Large intestine (tissue), 3 donors: ENCODE results near the gene SFI1. TPM values are rescaled to one million over a fixed set of nuclear protein-coding genes. Genes with fewer than 3 reads are reported as not detected.
"Not testable (repeated sequence)": the region's sequence is repeated elsewhere in the genome, so short reads cannot be mapped to it uniquely, and the experiment has no call there.

Experiments
- DNase-seq, 2 donors: peaks; one replicate each; pipeline versions ENCODE4 v3.0.0 to v3.0.0-alpha.2; 2013
- H3K27ac ChIP-seq: one replicate; pipeline ENCODE4 v1.5.1; 2013; ENCODE audit warnings: low read length
- H3K27me3 ChIP-seq: 2 replicates; pipeline ENCODE4 v1.6.1; 2013; ENCODE audit warnings: low read length; ENCODE audit not compliant: control insufficient read depth, insufficient read depth
- H3K36me3 ChIP-seq: 2 replicates; pipeline ENCODE4 v1.6.1; 2013; ENCODE audit warnings: low read length; ENCODE audit not compliant: control insufficient read depth, insufficient read depth
- H3K4me1 ChIP-seq: one replicate; pipeline ENCODE4 v1.6.1; 2013; ENCODE audit warnings: low read length; ENCODE audit not compliant: control insufficient read depth, insufficient read depth
- H3K4me3 ChIP-seq: one replicate; pipeline ENCODE4 v1.5.1; 2013; ENCODE audit warnings: low read length
- H3K9me3 ChIP-seq: one replicate; pipeline ENCODE4 v1.6.1; 2013; ENCODE audit warnings: mild to moderate bottlenecking, low read depth, low read length, moderate library complexity; ENCODE audit not compliant: control insufficient read depth
- WGBS: methylation state at CpG from one replicate; pipeline ENCODE4 v1.1.5; 2013; ENCODE audit warnings: low lambda C conversion rate; ENCODE audit not compliant: insufficient coverage; 5-methylcytosine and 5-hydroxymethylcytosine counted together
- polyA plus RNA-seq: library from polyadenylated mRNA; unstranded; fragments of 120-200 nt; gene quantifications from one replicate; pipeline ENCODE4 v1.2.1, GENCODE V29; 2013

The SFI1 gene
- polyA plus RNA-seq, 1 donor: 83.1 TPM

GRCh38 chr22:31491218-31491962 is 4.9 kb upstream of the SFI1 start:
- peak overlapping the region; percentile 98 for H3K27ac ChIP-seq
- 100% methylated on average over 1 of the region's 8 CpGs for WGBS

GRCh38 chr22:31492151-31492550 is 4.2 kb upstream of the SFI1 start:
- no peak for DNase-seq
- no peaks in the 10 kb centered on the region for H3K27me3 ChIP-seq
- peaks cover 10% of the 10 kb centered on the region for H3K36me3 ChIP-seq
- WGBS: no CpG with 5 or more reads among the region's 3 CpGs
- peaks cover 8% of the 10 kb centered on the region for H3K4me1 ChIP-seq
- H3K27ac ChIP-seq: no peak overlapping the region
- H3K9me3 ChIP-seq: no peaks in the 10 kb centered on the region
- H3K4me3 ChIP-seq: no peak overlapping the region

More at GRCh38 chr22:31491218-31491962, 4.9 kb upstream of the SFI1 start:
- Histone ChIP-seq H3K27me3 (no peaks in the 10 kb centered on the region), H3K4me1 (peaks cover 8% of the 10 kb centered on the region), H3K4me3 (peak overlapping the region; percentile 92), H3K36me3 (peaks cover 16% of the 10 kb centered on the region), H3K9me3 (no peaks in the 10 kb centered on the region)
- no peak for DNase-seq

GRCh38 chr22:31493355-31493754 is 3.0 kb upstream of the SFI1 start:
- H3K27me3 ChIP-seq, H3K36me3 ChIP-seq, H3K27ac ChIP-seq, H3K9me3 ChIP-seq, H3K4me1 ChIP-seq, DNase-seq, H3K4me3 ChIP-seq: not testable (repeated sequence)
- no CpG with 5 or more reads among the region's 5 CpGs for WGBS

- Histone ChIP-seq H3K27ac (peak overlapping the region; percentile 96), H3K36me3 (no peaks in the 10 kb centered on the region), H3K9me3 (no peaks in the 10 kb centered on the region), H3K27me3 (no peaks in the 10 kb centered on the region), H3K4me1 (peaks cover 8% of the 10 kb centered on the region), H3K4me3 (peak overlapping the region; percentile 82)
- no peak for DNase-seq
- WGBS: 60% methylated on average over 2 of the region's 15 CpGs
Observed at GRCh38 chr22:31495343-31495742, 993 bp upstream of the SFI1 start.

- peak overlapping the region; percentile 82 for H3K4me3 ChIP-seq
- H3K27me3 ChIP-seq: no peaks in the 10 kb centered on the region
- whole genome bisulfite sequencing: no CpG with 5 or more reads among the region's 30 CpGs
- H3K36me3 ChIP-seq: no peaks in the 10 kb centered on the region
- DNase-seq: no peak
- H3K4me1 ChIP-seq: no peaks in the 10 kb centered on the region
- H3K27ac ChIP-seq: peak overlapping the region; percentile 96
- no peaks in the 10 kb centered on the region for H3K9me3 ChIP-seq
Observed at GRCh38 chr22:31496735-31497146, 405 bp downstream of the SFI1 start.

GRCh38 chr22:31497148-31497938 is 1.0 kb downstream of the SFI1 start:
- no peaks in the 10 kb centered on the region for H3K36me3 ChIP-seq
- no peaks in the 10 kb centered on the region for H3K4me1 ChIP-seq
- peak overlapping the region; percentile 82 for H3K4me3 ChIP-seq
- no peaks in the 10 kb centered on the region for H3K9me3 ChIP-seq
- no peak for DNase-seq
- peak overlapping the region; percentile 96 for H3K27ac ChIP-seq
- no peaks in the 10 kb centered on the region for H3K27me3 ChIP-seq
- 88% methylated on average over 3 of the region's 10 CpGs for WGBS

- H3K27me3 ChIP-seq: no peaks in the 10 kb centered on the region
- no peaks in the 10 kb centered on the region for H3K9me3 ChIP-seq
- WGBS: no CpG with 5 or more reads among the region's 2 CpGs
- H3K36me3 ChIP-seq: no peaks in the 10 kb centered on the region
- no peaks in the 10 kb centered on the region for H3K4me1 ChIP-seq
- DNase-seq: no peak
- no peak overlapping the region for H3K4me3 ChIP-seq
- no peak overlapping the region for H3K27ac ChIP-seq
Observed at GRCh38 chr22:31501738-31502137, 5.4 kb downstream of the SFI1 start.

GRCh38 chr22:31503211-31503964 is 7.1 kb downstream of the SFI1 start:
- WGBS: 94% methylated on average over 3 of the region's 14 CpGs
- Histone ChIP-seq H3K4me1 (no peaks in the 10 kb centered on the region), H3K9me3 (no peaks in the 10 kb centered on the region), H3K27ac (no peak overlapping the region), H3K36me3 (no peaks in the 10 kb centered on the region), H3K27me3 (no peaks in the 10 kb centered on the region), H3K4me3 (no peak overlapping the region)
- no peak for DNase-seq

GRCh38 chr22:31504282-31504681 is 7.9 kb downstream of the SFI1 start:
- Histone ChIP-seq H3K9me3 (no peaks in the 10 kb centered on the region), H3K4me3 (no peak overlapping the region), H3K27ac (no peak overlapping the region), H3K4me1 (no peaks in the 10 kb centered on the region), H3K27me3 (no peaks in the 10 kb centered on the region), H3K36me3 (peaks cover 4% of the 10 kb centered on the region)
- DNase-seq: no peak
- WGBS: 71% methylated on average over 1 of the region's 4 CpGs

- H3K9me3 ChIP-seq, H3K36me3 ChIP-seq, DNase-seq, H3K27ac ChIP-seq, H3K4me3 ChIP-seq, H3K4me1 ChIP-seq, H3K27me3 ChIP-seq: not testable (repeated sequence)
Observed at GRCh38 chr22:31507517-31507916, 11.2 kb downstream of the SFI1 start.
